IPS-20b (cell line): ENCODE data around the gene CEP78.

ENCODE experiments used
- H3K27ac ChIP-seq: one replicate; pipeline ENCODE4 v1.5.1; 2013; ENCODE audit warnings: low read length
- H3K27me3 ChIP-seq: 2 replicates; pipeline ENCODE4 v1.6.1; 2013; ENCODE audit warnings: mild to moderate bottlenecking, low read length, inconsistent platforms; ENCODE audit not compliant: insufficient read depth
- H3K36me3 ChIP-seq: 2 replicates; pipeline ENCODE4 v1.6.1; 2013; ENCODE audit warnings: low read depth, mild to moderate bottlenecking, inconsistent platforms, low read length, moderate library complexity; ENCODE audit not compliant: insufficient read depth
- H3K4me1 ChIP-seq: 2 replicates; pipeline ENCODE4 v1.6.1; 2013; ENCODE audit warnings: mild to moderate bottlenecking, control low read depth, inconsistent platforms, low read length, moderate library complexity; ENCODE audit not compliant: insufficient read depth
- H3K4me3 ChIP-seq: 2 replicates; pipeline ENCODE4 v1.5.1; 2013; ENCODE audit warnings: mild to moderate bottlenecking, low read length, inconsistent platforms
- H3K9ac ChIP-seq: 2 replicates; pipeline ENCODE4 v1.6.1; 2013; ENCODE audit warnings: low read depth, mild to moderate bottlenecking, inconsistent platforms, low read length, moderate library complexity
- H3K9me3 ChIP-seq: 2 replicates; pipeline ENCODE4 v1.6.1; 2013; ENCODE audit warnings: mild to moderate bottlenecking, low read depth, low read length, inconsistent platforms; ENCODE audit not compliant: insufficient read depth

The CEP78 gene

DNA sequence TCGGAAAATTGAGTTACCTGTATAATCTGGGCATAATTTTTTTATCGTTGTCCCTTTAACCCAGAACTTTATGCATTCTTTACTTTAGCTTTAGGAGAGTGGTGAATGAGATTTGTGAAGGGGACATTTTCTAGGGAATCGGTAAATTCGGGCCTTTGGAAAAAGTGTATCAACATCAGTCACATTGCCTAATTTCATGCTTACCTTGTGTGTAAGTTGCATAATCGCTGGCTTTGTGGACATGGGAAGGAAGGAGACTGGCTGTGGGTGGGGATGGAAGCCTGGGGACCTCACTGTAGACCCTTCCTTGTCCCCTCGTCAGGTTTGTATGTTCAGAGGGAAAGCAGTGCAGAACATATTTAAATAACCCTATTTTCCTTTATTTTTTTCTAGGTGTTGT, 64.3 kb downstream of the CEP78 start:
- Histone ChIP-seq H3K36me3 (peaks cover 59% of the 10 kb centered on the region), H3K9me3 (no peaks in the 10 kb centered on the region), H3K4me1 (peaks cover 14% of the 10 kb centered on the region), H3K27ac (no peak overlapping the region), H3K9ac (peak overlapping the region; percentile 14; the same call in 1 of the 2 replicates), H3K27me3 (no peaks in the 10 kb centered on the region), H3K4me3 (peak overlapping the region; percentile 21; the same call in 1 of the 2 replicates)

GRCh38 chr9:78301466-78301865, 65.6 kb downstream of the CEP78 start:
- Histone ChIP-seq H3K4me3 (no peak overlapping the region), H3K9ac (no peak overlapping the region), H3K4me1 (peaks cover 6% of the 10 kb centered on the region; the same call in 1 of the 2 replicates), H3K9me3 (no peaks in the 10 kb centered on the region), H3K36me3 (peaks cover 72% of the 10 kb centered on the region), H3K27me3 (no peaks in the 10 kb centered on the region), H3K27ac (no peak overlapping the region)

- no peak overlapping the region for H3K9ac ChIP-seq
- H3K27me3 ChIP-seq, result no peaks in the 10 kb centered on the region
- peaks cover 93% of the 10 kb centered on the region for H3K36me3 ChIP-seq
- H3K4me1 ChIP-seq, result 0 out of 2 replicates have a peak, but pooled peaks cover 6% of the 10 kb centered on the region
- H3K27ac ChIP-seq, result no peak overlapping the region
- no peak overlapping the region for H3K4me3 ChIP-seq
- H3K9me3 ChIP-seq, result no peaks in the 10 kb centered on the region
Measured at GRCh38 chr9:78303377-78304062, 67.6 kb downstream of the CEP78 start.

DNA sequence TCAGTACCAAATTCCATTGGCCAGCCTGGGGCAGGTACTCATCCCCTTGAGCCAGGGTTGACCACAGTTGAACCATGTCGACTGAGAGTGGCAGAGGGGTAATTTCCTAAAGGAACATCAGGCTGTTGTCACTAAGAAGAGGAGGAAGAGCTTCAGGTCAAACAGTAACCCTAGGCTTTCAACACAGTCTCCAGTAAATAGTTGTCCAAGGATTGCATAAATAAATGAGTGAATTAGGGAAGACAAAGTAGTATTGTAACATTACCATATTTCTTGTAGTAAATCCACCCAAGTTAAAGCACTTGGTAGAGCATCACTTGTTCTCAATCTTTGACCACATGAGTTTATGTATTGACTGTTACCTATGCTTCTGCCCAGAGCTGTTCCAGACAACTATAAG, 68.5 kb downstream of the CEP78 start:
- Histone ChIP-seq H3K27ac (no peak overlapping the region), H3K4me1 (0 out of 2 replicates have a peak, but pooled peaks cover 4% of the 10 kb centered on the region), H3K36me3 (peaks cover 98% of the 10 kb centered on the region), H3K9ac (no peak overlapping the region), H3K4me3 (no peak overlapping the region), H3K27me3 (no peaks in the 10 kb centered on the region), H3K9me3 (no peaks in the 10 kb centered on the region)

DNA sequence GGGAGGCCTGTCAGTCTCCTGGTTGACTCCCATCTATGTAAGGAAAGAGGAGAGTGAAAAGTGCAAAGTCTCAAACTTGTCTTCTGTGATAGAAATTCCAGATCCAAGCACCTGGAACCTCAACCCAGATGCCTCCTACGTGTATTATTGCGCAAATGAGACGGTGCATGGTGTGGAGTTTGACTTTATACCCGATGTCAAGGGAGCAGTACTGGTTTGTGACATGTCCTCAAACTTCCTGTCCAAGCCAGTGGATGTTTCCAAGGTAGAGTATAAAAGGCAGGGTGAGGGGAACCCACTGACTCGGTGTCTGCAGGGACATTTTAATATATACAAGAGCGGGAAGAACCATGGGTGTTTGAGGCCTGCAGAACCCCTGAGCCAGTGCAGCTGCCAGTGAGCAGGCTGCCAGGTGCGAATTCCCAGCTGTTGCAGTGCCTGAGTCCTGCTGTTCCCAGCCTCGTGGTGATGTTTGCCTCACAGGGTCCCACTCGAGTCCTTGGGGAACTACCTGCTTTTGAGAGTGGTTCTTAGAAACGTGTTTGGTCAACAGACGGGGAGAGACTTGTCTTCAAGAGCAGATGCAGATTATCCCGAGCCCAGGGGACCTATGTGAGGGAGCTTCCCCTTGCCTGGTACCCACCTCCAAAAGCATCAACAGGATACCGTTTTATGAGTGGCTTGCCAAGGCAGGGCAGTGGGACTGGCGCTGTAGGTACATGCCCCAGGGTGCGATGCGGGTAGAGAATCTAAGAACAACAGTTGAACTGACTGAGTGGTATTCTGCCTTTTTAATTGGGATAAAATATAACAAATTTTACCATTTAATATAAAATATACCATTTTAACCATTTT, 70.6 kb downstream of the CEP78 start:
- no peak overlapping the region for H3K4me3 ChIP-seq
- H3K27ac ChIP-seq, result no peak overlapping the region
- H3K27me3 ChIP-seq, result no peaks in the 10 kb centered on the region
- H3K9me3 ChIP-seq, result no peaks in the 10 kb centered on the region
- peaks cover 99% of the 10 kb centered on the region for H3K36me3 ChIP-seq
- H3K9ac ChIP-seq, result no peak overlapping the region
- H3K4me1 ChIP-seq, result no peaks in the 10 kb centered on the region

DNA sequence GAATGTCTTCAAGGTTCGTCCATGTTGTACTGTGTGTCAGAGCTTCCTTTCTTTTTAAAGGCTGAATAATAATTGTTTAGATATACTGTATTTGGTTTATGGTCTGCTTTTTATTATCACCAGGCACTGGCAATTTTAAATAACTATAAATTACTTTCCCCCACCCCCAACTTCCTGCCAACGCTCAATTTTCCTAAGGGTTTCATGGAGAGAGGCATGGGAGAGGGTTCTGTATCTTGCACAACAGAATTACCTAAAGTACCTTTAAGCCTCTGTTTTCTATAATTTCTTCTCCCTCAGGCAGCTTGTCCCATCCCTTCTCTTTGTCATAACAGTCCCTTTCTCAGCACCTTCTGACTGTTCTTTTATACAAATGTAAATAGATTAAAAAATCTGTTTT, 71.5 kb downstream of the CEP78 start:
- no peak overlapping the region for H3K27ac ChIP-seq
- peaks cover 99% of the 10 kb centered on the region for H3K36me3 ChIP-seq
- no peak overlapping the region for H3K4me3 ChIP-seq
- no peak overlapping the region for H3K9ac ChIP-seq
- no peaks in the 10 kb centered on the region for H3K27me3 ChIP-seq
- no peaks in the 10 kb centered on the region for H3K4me1 ChIP-seq
- H3K9me3 ChIP-seq, result no peaks in the 10 kb centered on the region

GRCh38 chr9:78309066-78309465, 73.2 kb downstream of the CEP78 start:
- Histone ChIP-seq H3K4me1 (no peaks in the 10 kb centered on the region), H3K9ac (no peak overlapping the region), H3K9me3 (no peaks in the 10 kb centered on the region), H3K4me3 (no peak overlapping the region), H3K27me3 (no peaks in the 10 kb centered on the region), H3K36me3 (peaks cover 99% of the 10 kb centered on the region), H3K27ac (no peak overlapping the region)

DNA sequence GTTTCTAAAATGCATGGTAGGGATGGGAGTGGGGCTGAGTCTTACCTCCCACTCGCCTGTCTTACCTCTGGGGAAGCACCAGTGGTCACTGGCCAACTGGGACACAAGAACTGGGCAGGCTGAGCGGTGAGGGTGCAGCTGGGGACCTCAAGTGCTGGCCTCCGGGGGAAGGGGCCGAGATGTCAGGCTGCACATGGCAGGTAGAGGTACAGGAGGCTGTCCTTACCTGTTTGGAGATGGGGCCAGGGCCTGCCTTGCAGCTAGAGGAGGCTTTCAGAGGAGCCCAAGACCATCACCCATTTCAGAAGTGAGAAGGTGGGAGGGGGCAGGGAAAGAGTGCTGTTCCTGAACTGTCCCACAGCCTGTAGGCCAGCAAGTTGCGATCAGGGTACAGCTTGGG, 75.2 kb downstream of the CEP78 start:
- peaks cover 96% of the 10 kb centered on the region for H3K36me3 ChIP-seq

DNA sequence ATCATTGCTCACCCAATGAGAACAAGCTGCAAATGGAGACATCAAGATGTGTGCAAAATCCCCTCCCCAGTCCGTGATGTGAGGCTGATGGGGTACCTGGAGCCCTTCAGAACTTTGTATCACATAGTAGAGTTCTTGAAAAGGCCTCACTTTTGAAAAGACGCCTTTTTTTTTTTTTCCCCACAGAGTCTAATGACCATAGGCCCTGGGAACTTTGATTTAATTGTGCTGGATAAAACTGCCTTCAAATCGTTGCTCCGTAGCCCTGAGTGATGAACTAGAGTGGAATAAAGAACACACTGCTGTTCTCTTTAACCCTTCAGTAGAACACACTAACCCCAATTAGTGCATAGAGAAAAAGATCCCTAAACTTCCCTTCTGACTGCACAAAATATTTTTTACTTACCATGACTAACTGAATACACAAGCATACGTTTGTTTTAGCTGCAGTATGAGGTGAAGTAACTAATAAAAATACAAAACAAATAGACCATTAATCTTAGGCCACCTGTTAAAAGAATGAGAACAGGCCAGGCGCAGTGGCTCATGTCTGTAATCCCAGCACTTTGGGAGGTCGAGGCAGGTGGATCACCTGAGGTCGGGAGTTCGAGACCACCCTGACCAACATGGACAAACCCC, 76.1 kb downstream of the CEP78 start:
- Histone ChIP-seq H3K36me3 (peaks cover 96% of the 10 kb centered on the region), H3K27ac (no peak overlapping the region), H3K9ac (no peak overlapping the region)

More for the DNA sequence above, 75.2 kb downstream of the CEP78 start:
- no peaks in the 10 kb centered on the region for H3K4me1 ChIP-seq
- no peaks in the 10 kb centered on the region for H3K9me3 ChIP-seq
- no peak overlapping the region for H3K27ac ChIP-seq
- no peak overlapping the region for H3K4me3 ChIP-seq
- H3K9ac ChIP-seq, result no peak overlapping the region
- H3K27me3 ChIP-seq, result no peaks in the 10 kb centered on the region

DNA sequence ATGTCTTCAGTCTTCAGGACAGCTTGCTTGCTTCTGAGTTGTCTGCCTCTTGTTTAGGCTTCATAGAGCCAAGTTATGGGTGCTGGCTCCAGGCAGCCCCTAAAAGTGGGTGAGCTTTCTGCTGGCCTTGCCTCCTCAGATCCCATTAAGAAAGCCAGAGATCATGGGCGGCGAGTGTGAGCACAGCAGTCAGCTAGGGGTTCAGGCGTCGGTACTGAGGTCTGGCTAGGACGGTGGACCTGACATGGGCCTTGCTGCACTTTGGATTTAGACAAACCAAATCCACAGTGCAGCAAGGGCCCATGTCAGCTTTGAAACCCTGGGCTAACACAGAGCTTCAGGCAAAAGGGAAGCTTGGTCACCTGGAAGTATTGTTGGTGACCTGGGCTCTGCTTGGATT, 78.7 kb downstream of the CEP78 start:
- no peaks in the 10 kb centered on the region for H3K4me1 ChIP-seq
- H3K27ac ChIP-seq, result no peak overlapping the region
- H3K9ac ChIP-seq, result no peak overlapping the region
- no peaks in the 10 kb centered on the region for H3K27me3 ChIP-seq
- H3K4me3 ChIP-seq, result no peak overlapping the region
- no peaks in the 10 kb centered on the region for H3K9me3 ChIP-seq
- peaks cover 96% of the 10 kb centered on the region for H3K36me3 ChIP-seq

More for the DNA sequence above, 76.1 kb downstream of the CEP78 start:
- no peaks in the 10 kb centered on the region for H3K27me3 ChIP-seq
- no peaks in the 10 kb centered on the region for H3K4me1 ChIP-seq
- no peaks in the 10 kb centered on the region for H3K9me3 ChIP-seq
- H3K4me3 ChIP-seq, result no peak overlapping the region

DNA sequence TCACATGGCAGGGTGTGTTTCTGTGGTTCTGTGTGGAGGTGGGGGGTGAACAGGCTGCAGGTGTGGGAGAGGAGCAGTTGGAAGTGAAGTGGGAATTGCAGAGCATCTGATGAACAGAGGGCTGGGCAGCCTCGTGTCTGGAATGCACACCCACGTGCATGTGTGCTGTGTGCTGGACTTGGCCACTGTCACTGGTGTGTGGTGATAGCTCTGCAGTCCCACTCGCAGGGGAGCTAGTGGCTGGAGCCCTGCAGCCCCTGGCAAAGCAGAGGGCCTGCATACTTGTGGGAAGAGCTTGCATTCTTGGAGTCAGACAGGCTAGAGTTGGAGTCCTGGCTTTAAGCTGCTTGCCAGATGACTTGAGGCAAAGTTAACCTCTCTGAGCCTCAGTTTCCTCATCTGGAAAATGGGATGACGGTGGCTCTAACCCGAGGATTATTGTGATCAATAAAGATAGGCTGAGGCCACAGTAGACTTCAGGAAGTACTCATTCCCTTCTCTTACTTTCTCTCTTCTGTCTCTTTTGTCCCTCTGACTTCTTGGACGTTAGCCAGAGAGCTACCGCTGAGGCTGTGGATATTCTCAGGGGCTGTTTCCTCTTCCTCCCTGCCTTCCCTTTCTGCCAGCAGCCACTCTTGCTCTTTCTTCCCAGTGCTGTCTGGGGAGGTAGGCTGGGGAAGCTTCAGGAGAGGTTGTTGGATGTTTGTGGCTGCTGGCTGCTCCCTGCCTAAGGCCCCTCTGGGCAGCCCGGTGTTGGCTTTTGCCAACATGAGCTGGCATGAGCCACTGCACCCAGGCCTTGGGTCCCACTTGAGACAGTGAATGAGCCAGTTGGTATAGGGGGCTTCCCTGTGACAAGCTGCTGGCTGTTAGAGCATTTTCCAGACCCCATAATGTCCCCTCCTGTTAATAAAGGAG, 79.3 kb downstream of the CEP78 start:
- no peak overlapping the region for H3K9ac ChIP-seq
- no peak overlapping the region for H3K27ac ChIP-seq
- no peaks in the 10 kb centered on the region for H3K9me3 ChIP-seq
- no peaks in the 10 kb centered on the region for H3K27me3 ChIP-seq
- H3K4me3 ChIP-seq, result no peak overlapping the region
- H3K4me1 ChIP-seq, result no peaks in the 10 kb centered on the region
- peaks cover 96% of the 10 kb centered on the region for H3K36me3 ChIP-seq
